ENCODE results near the gene ERN2. TPM values are rescaled to one million over a fixed set of nuclear protein-coding genes. Genes with fewer than 3 reads are reported as not detected.
A peak's percentile ranks its signal among the peaks of the same experiment; 100 is the strongest.

The ERN2 gene
- total and polyA plus RNA-seq, 2 of the 13 experiments (the other 11 are each of a cell fraction or from before 2014, with no cell fraction given), result 2.2 to 3.5 TPM

GRCh38 chr16:23673971-23674614, 38.9 kb downstream of the ERN2 start (continued):
- TF ChIP-seq ZNF841 (CRISPR knock-in tag; IDR thresholded peaks at IDR 0.05; ENCODE audit: borderline replicate concordance) (no peak), REXO4 (CRISPR knock-in tag; IDR thresholded peaks at IDR 0.05; ENCODE audit: borderline replicate concordance) (no peak), ZNF224 (CRISPR knock-in tag; IDR thresholded peaks at IDR 0.05) (no peak), IKZF1 (IDR thresholded peaks at IDR 0.05) (no peak), ZNF235 (CRISPR knock-in tag; IDR thresholded peaks at IDR 0.05; ENCODE audit: borderline replicate concordance) (0 out of 2 replicates have a peak, but pooled peaks have one; percentile 46), ZNF746 (CRISPR knock-in tag; IDR thresholded peaks at IDR 0.05) (no peak), ZNF451 (CRISPR knock-in tag; IDR thresholded peaks at IDR 0.05) (0 out of 2 replicates have a peak, but pooled peaks have one; percentile 34), ZSCAN31 (CRISPR knock-in tag; IDR thresholded peaks at IDR 0.05; ENCODE audit: low read depth) (no peak; the same call in 1 of the 2 replicates), ZNF724P (CRISPR knock-in tag; IDR thresholded peaks at IDR 0.05; ENCODE audit: borderline replicate concordance) (no peak), CBX2 (IDR thresholded peaks at IDR 0.05; ENCODE audit: low read depth, low read length) (no peak), CBX2 (CRISPR knock-in tag; IDR thresholded peaks at IDR 0.05; ENCODE audit: low read depth) (no peak), ZNF766 (CRISPR knock-in tag; IDR thresholded peaks at IDR 0.05; ENCODE audit: borderline replicate concordance) (no peak), ZMYM3 (CRISPR knock-in tag; IDR thresholded peaks at IDR 0.05) (0 out of 2 replicates have a peak, but pooled peaks have one; percentile 18), SOX6 (IDR thresholded peaks at IDR 0.05) (no peak), SOX6 (CRISPR knock-in tag; IDR thresholded peaks at IDR 0.05) (peak; percentile 46), SMARCE1 (IDR thresholded peaks at IDR 0.05; ENCODE audit: borderline replicate concordance) (no peak), RORA (CRISPR knock-in tag; IDR thresholded peaks at IDR 0.05) (no peak)
- TF ChIP-seq, protein P1, sequence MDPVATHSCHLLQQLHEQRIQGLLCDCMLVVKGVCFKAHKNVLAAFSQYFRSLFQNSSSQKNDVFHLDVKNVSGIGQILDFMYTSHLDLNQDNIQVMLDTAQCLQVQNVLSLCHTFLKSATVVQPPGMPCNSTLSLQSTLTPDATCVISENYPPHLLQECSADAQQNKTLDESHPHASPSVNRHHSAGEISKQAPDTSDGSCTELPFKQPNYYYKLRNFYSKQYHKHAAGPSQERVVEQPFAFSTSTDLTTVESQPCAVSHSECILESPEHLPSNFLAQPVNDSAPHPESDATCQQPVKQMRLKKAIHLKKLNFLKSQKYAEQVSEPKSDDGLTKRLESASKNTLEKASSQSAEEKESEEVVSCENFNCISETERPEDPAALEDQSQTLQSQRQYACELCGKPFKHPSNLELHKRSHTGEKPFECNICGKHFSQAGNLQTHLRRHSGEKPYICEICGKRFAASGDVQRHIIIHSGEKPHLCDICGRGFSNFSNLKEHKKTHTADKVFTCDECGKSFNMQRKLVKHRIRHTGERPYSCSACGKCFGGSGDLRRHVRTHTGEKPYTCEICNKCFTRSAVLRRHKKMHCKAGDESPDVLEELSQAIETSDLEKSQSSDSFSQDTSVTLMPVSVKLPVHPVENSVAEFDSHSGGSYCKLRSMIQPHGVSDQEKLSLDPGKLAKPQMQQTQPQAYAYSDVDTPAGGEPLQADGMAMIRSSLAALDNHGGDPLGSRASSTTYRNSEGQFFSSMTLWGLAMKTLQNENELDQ (CRISPR knock-in tag; IDR thresholded peaks at IDR 0.05; ENCODE audit: borderline replicate concordance), result no peak
- TF ChIP-seq, protein P2, sequence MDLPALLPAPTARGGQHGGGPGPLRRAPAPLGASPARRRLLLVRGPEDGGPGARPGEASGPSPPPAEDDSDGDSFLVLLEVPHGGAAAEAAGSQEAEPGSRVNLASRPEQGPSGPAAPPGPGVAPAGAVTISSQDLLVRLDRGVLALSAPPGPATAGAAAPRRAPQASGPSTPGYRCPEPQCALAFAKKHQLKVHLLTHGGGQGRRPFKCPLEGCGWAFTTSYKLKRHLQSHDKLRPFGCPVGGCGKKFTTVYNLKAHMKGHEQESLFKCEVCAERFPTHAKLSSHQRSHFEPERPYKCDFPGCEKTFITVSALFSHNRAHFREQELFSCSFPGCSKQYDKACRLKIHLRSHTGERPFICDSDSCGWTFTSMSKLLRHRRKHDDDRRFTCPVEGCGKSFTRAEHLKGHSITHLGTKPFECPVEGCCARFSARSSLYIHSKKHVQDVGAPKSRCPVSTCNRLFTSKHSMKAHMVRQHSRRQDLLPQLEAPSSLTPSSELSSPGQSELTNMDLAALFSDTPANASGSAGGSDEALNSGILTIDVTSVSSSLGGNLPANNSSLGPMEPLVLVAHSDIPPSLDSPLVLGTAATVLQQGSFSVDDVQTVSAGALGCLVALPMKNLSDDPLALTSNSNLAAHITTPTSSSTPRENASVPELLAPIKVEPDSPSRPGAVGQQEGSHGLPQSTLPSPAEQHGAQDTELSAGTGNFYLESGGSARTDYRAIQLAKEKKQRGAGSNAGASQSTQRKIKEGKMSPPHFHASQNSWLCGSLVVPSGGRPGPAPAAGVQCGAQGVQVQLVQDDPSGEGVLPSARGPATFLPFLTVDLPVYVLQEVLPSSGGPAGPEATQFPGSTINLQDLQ (CRISPR knock-in tag; IDR thresholded peaks at IDR 0.05), result no peak
- TF ChIP-seq, protein P3, sequence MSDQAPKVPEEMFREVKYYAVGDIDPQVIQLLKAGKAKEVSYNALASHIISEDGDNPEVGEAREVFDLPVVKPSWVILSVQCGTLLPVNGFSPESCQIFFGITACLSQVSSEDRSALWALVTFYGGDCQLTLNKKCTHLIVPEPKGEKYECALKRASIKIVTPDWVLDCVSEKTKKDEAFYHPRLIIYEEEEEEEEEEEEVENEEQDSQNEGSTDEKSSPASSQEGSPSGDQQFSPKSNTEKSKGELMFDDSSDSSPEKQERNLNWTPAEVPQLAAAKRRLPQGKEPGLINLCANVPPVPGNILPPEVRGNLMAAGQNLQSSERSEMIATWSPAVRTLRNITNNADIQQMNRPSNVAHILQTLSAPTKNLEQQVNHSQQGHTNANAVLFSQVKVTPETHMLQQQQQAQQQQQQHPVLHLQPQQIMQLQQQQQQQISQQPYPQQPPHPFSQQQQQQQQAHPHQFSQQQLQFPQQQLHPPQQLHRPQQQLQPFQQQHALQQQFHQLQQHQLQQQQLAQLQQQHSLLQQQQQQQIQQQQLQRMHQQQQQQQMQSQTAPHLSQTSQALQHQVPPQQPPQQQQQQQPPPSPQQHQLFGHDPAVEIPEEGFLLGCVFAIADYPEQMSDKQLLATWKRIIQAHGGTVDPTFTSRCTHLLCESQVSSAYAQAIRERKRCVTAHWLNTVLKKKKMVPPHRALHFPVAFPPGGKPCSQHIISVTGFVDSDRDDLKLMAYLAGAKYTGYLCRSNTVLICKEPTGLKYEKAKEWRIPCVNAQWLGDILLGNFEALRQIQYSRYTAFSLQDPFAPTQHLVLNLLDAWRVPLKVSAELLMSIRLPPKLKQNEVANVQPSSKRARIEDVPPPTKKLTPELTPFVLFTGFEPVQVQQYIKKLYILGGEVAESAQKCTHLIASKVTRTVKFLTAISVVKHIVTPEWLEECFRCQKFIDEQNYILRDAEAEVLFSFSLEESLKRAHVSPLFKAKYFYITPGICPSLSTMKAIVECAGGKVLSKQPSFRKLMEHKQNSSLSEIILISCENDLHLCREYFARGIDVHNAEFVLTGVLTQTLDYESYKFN (CRISPR knock-in tag; conservative IDR thresholded peaks at IDR 0.05), result peak; percentile 55
- TF ChIP-seq, protein P4, sequence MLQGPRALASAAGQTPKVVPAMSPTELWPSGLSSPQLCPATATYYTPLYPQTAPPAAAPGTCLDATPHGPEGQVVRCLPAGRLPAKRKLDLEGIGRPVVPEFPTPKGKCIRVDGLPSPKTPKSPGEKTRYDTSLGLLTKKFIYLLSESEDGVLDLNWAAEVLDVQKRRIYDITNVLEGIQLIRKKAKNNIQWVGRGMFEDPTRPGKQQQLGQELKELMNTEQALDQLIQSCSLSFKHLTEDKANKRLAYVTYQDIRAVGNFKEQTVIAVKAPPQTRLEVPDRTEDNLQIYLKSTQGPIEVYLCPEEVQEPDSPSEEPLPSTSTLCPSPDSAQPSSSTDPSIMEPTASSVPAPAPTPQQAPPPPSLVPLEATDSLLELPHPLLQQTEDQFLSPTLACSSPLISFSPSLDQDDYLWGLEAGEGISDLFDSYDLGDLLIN (CRISPR knock-in tag; IDR thresholded peaks at IDR 0.05; ENCODE audit: borderline replicate concordance), result no peak

Measured in HepG2 (cell line).